ENCODE measurements around the gene BIVM. TPM values are rescaled to one million over a fixed set of nuclear protein-coding genes. Genes with fewer than 3 reads are reported as not detected.

BIVM gene
- total and polyA plus RNA-seq, 2 of the 4 experiments (the other 2 are of a cell fraction): 7.2 to 12.2 TPM

DNA sequence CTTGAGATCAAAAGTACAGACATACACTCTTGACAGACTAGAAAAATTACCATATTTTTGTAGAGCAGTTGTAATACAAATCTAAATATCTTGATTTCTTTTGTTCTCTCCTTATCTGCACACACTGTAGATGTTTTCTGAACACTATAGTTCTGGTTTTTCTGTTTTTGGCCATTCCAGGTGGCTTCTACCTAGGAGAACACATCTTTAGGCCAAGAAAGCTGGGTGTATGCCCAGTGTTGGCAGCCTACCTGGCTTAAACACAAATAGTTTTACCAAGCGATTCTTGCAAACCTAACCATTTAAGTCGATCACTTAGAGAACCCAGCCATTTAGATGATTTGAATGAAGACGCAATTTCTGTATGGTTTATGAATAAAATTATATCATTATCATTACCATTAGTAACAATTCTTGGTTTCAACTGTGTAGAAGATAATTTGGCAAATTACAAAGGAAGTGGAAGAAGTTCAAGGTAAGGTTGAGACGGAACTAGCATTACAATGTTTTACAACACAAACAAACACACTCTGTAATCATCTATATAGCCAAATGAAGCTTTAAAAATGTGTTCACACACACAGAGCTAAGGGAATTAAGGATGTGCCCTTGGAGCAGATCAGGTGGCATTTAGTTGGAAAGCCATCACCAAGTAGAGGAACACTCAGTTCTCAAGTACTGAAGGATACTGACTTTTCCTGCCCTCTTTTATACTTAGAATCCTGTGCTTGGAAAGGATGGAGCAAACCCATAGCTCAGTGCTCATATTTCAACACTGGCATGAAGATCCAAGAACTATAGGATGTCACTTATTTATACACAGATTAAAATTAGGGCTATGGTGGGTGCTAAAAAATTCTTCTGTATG, 83.1 kb downstream of the BIVM start:
- no peak overlapping the region for H3K4me2 ChIP-seq (ENCODE audit: low read depth, low read length)
- no peak overlapping the region for H3K23ac ChIP-seq (ENCODE audit: low read depth, low read length)
- H4K20me1 ChIP-seq (ENCODE audit: insufficient read depth, low read length): no peaks in the 10 kb centered on the region
- no peaks in the 10 kb centered on the region for H3K36me3 ChIP-seq (ENCODE audit: control insufficient read depth, insufficient read depth, low read length)
- H3K14ac ChIP-seq (replicated peaks; ENCODE audit: low read depth, low read length): no peak overlapping the region
- no peak overlapping the region for H3K4ac ChIP-seq (ENCODE audit: low read depth, low read length)
- no peak overlapping the region for H2BK20ac ChIP-seq (ENCODE audit: low read depth, low read length)
- TF ChIP-seq CHD1 (IDR thresholded peaks at IDR 0.05; ENCODE audit: low read depth, low read length) (no peak), NFE2L2 (IDR thresholded peaks at IDR 0.05; ENCODE audit: low read depth, low read length) (no peak), MAFK (IDR thresholded peaks at IDR 0.05; ENCODE audit: low read depth, low read length) (no peak), BHLHE40 (IDR thresholded peaks at IDR 0.05; ENCODE audit: low read depth, low read length) (no peak), MAZ (IDR thresholded peaks at IDR 0.05; ENCODE audit: borderline replicate concordance, low read depth, low read length) (no peak), CEBPB (IDR thresholded peaks at IDR 0.05; ENCODE audit: low read depth, low read length) (no peak), SMC3 (IDR thresholded peaks at IDR 0.05; ENCODE audit: low read depth, low read length) (no peak), RAD21 (IDR thresholded peaks at IDR 0.05; ENCODE audit: low read length) (no peak), RCOR1 (IDR thresholded peaks at IDR 0.05; ENCODE audit: insufficient replicate concordance, low read length) (no peak)
- TF ChIP-seq, protein P1, sequence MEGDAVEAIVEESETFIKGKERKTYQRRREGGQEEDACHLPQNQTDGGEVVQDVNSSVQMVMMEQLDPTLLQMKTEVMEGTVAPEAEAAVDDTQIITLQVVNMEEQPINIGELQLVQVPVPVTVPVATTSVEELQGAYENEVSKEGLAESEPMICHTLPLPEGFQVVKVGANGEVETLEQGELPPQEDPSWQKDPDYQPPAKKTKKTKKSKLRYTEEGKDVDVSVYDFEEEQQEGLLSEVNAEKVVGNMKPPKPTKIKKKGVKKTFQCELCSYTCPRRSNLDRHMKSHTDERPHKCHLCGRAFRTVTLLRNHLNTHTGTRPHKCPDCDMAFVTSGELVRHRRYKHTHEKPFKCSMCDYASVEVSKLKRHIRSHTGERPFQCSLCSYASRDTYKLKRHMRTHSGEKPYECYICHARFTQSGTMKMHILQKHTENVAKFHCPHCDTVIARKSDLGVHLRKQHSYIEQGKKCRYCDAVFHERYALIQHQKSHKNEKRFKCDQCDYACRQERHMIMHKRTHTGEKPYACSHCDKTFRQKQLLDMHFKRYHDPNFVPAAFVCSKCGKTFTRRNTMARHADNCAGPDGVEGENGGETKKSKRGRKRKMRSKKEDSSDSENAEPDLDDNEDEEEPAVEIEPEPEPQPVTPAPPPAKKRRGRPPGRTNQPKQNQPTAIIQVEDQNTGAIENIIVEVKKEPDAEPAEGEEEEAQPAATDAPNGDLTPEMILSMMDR (conservative IDR thresholded peaks at IDR 0.05; ENCODE audit: low read depth, low read length): no peak
- TF ChIP-seq, protein P2, sequence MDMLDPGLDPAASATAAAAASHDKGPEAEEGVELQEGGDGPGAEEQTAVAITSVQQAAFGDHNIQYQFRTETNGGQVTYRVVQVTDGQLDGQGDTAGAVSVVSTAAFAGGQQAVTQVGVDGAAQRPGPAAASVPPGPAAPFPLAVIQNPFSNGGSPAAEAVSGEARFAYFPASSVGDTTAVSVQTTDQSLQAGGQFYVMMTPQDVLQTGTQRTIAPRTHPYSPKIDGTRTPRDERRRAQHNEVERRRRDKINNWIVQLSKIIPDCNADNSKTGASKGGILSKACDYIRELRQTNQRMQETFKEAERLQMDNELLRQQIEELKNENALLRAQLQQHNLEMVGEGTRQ (IDR thresholded peaks at IDR 0.05; ENCODE audit: low read depth, low read length): no peak
- no peaks in the 10 kb centered on the region for H3K79me1 ChIP-seq (ENCODE audit: low read depth in 1 of 2, low read length in 2 of 2)
- no peak overlapping the region for H2BK15ac ChIP-seq (ENCODE audit: low read depth, low read length)
- H3K9me3 ChIP-seq (ENCODE audit: control insufficient read depth, insufficient read depth, low read length): no peaks in the 10 kb centered on the region
- no peak overlapping the region for H3K27ac ChIP-seq (ENCODE audit: insufficient read depth, low read length)
- no peaks in the 10 kb centered on the region; the same call in 1 of the 2 replicates for H3K9me1 ChIP-seq (ENCODE audit: insufficient read depth, low read length)
- POLR2A ChIA-PET (ENCODE audit: unreplicated experiment): interaction anchor here (0.5 kb wide), 1 partner anchor 24 kb away, joined by 4 read pairs; no protein-coding TSS in a partner anchor
- dilution Hi-C loops (cut with HindIII; ENCODE audit: low sequenced_read_pairs, unreplicated experiment) (no loop called here), in situ Hi-C loops (cut with MboI; ENCODE audit: low sequenced_read_pairs) (no loop called here), intact Hi-C loops (cut with micrococcal nuclease) (no loop called here)
- no peak overlapping the region for H3K18ac ChIP-seq (ENCODE audit: low read depth, low read length)
- no peak overlapping the region for H4K8ac ChIP-seq (ENCODE audit: low read depth in 2 of 2, low read length in 2 of 2)
- CTCF ChIA-PET: no interaction called here
- H3K4me3 ChIP-seq (ENCODE audit: insufficient read depth, low read depth, low read length): no peak overlapping the region
- no peak overlapping the region for H3K9ac ChIP-seq (ENCODE audit: low read depth, low read length)
- H2BK5ac ChIP-seq (ENCODE audit: low read depth, low read length, poor library complexity, severe bottlenecking): no peak overlapping the region
- H3K56ac ChIP-seq (ENCODE audit: extremely low read depth, insufficient read depth, low read length): no peak overlapping the region
- DNase-seq: no peak
- no peak overlapping the region for H4K91ac ChIP-seq (ENCODE audit: insufficient read depth, low read depth, low read length)
- peaks cover 3% of the 10 kb centered on the region for H3K4me1 ChIP-seq (ENCODE audit: control insufficient read depth, insufficient read depth, low read length)
- H2AK5ac ChIP-seq (ENCODE audit: low read depth, low read length): no peak overlapping the region
- H2AFZ ChIP-seq (replicated peaks; ENCODE audit: low read length, poor library complexity): no peak overlapping the region
- H4K5ac ChIP-seq (ENCODE audit: low read depth, low read length): no peak overlapping the region
- ATAC-seq (ENCODE audit: low read depth): no peak
- no peak overlapping the region for H2AK9ac ChIP-seq (replicated peaks; ENCODE audit: low read depth, low read length, poor library complexity)
- BruUV-seq (replicated peaks): no TSS peak
- no peaks in the 10 kb centered on the region for H3K27me3 ChIP-seq (ENCODE audit: control insufficient read depth, insufficient read depth, low read length)
- no CpG with 5 or more reads among the region's 4 CpGs for WGBS, 2 experiments (ENCODE audit: extremely low coverage in 2 of 2, insufficient read length in 1 of 2)
- no peak overlapping the region for H2BK120ac ChIP-seq (ENCODE audit: low read depth, low read length)
